ENCODE data around the gene ATP9A. TPM values are rescaled to one million over a fixed set of nuclear protein-coding genes. Genes with fewer than 3 reads are reported as not detected.
"Not testable (repeated sequence)": the region's sequence is repeated elsewhere in the genome, so short reads cannot be mapped to it uniquely, and the experiment has no call there.

Gene ATP9A
- 1 to 10 TPM; 1.1 to 1.3 TPM for total RNA-seq

- DNase-seq (peak; percentile 27), ATAC-seq (ENCODE audit: low read depth) (no peak)
- H3K27me3 Mint-ChIP-seq: peaks cover 51% of the 10 kb centered on the region
- H3K27ac Mint-ChIP-seq: peak within 1 kb of the TSS; percentile 51
- H3K4me3 Mint-ChIP-seq: peak within 1 kb of the TSS; percentile 72
- peaks cover 2% of the 10 kb centered on the region for H3K36me3 Mint-ChIP-seq
- H3K9me3 Mint-ChIP-seq: no peaks in the 10 kb centered on the region
- H3K4me1 Mint-ChIP-seq: peaks cover 3% of the 10 kb centered on the region
- POLR2A ChIA-PET: no interaction called here
These were observed at the start of gene ATP9A for GRCh38 chr20:51767867-51768758. Gene ATP9A (minus strand): TSS chr20:51768390. CDS start chr20:51768369, 21 bp downstream.

DNA sequence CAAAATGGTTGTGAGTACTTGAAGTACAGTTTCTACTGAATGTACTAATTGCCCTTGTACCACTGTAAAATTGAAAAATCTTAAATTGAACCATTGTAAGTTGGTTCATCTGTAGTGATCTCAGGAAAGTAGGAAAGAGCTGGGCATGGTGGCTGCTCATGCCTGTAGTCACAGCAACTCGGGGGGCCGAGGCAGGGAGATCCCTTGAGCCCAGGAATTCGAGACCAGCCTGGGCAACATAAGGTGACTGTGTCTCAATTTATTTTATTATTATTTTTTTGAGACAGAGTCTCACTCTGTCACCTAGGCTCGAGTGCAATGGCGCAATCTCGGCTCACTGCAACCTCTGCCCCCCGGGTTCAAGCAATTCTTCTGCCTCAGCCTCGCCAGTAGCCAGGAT lies 48.7 kb upstream of the ATP9A start:
- DNase-seq; ATAC-seq (ENCODE audit: low read depth); H3K4me1 Mint-ChIP-seq; H3K9me3 Mint-ChIP-seq; H3K27ac Mint-ChIP-seq; H3K36me3 Mint-ChIP-seq; H3K27me3 Mint-ChIP-seq; H3K4me3 Mint-ChIP-seq; POLR2A ChIA-PET: not testable (repeated sequence)

DNA sequence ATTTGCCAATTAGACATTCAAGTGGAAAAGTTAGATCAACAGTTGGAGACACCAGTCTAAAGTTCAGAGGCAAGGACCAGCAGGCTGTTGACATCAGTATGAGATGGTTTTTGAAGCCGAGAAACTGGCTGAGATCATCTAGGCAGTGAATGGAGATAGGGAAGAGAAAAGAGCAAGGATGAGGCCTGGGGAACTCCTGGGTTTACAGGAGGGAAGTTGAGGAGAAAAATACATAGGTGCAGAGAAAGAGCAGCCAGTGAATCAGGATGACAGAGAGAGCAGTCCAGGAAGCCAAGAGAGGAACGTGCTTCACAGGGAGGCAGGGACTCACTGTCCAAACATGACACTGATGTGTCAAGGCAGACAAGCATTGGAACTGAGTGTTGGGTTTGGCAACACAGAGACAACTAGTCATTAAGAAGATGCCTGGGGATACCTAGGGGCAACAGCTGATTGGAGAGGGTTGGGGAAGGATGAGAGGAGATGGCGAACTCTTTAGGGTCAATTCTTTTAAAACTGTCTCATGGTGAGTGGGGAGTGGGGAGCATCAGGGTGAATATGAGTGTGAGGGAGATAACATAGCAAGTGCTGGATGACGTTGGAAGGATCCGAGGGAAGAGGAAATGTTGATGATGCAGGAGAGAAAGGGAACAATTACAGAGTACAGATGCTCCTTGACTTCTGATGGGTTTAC lies 47.3 kb upstream of the ATP9A start:
- H3K27me3 Mint-ChIP-seq: peaks cover 7% of the 10 kb centered on the region
- no peak overlapping the region for H3K27ac Mint-ChIP-seq
- DNase-seq: no peak
- no peaks in the 10 kb centered on the region for H3K36me3 Mint-ChIP-seq
- no peaks in the 10 kb centered on the region for H3K9me3 Mint-ChIP-seq
- POLR2A ChIA-PET: no interaction called here
- H3K4me1 Mint-ChIP-seq: no peaks in the 10 kb centered on the region
- ATAC-seq (ENCODE audit: low read depth): no peak
- no peak overlapping the region for H3K4me3 Mint-ChIP-seq

DNA sequence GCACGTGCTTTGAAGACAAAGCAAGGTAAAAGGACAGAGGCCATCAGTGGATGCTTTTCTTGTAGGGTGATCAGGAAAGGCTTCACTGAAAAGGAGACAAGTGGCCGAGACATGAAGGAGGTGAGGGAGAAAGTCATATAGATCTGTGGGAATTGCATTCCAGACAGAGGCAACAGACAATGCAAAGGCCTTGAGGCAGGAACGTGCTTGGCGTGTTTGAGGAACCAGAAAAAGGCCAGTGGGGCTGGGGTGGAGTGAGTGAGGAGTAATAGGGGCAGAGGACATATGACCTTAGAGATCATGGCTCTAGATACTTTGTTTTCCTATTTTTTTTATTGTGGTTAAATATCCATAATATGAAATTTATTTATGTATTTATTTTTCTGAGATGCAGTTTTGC lies 44.7 kb upstream of the ATP9A start:
- Mint-ChIP-seq H3K4me3 (no peak overlapping the region), H3K27me3 (peaks cover 8% of the 10 kb centered on the region), H3K4me1 (no peaks in the 10 kb centered on the region), H3K9me3 (no peaks in the 10 kb centered on the region), H3K36me3 (no peaks in the 10 kb centered on the region), H3K27ac (no peak overlapping the region)
- POLR2A ChIA-PET: no interaction called here
- no peak for ATAC-seq (ENCODE audit: low read depth)
- no peak for DNase-seq

- Mint-ChIP-seq H3K36me3 (no peaks in the 10 kb centered on the region), H3K27me3 (peaks cover 8% of the 10 kb centered on the region), H3K27ac (no peak overlapping the region), H3K9me3 (no peaks in the 10 kb centered on the region), H3K4me1 (no peaks in the 10 kb centered on the region), H3K4me3 (no peak overlapping the region)
- no peak for DNase-seq
- POLR2A ChIA-PET: no interaction called here
- ATAC-seq (ENCODE audit: low read depth): no peak
These were observed 43.4 kb upstream of the ATP9A start for GRCh38 chr20:51811514-51812128.

- POLR2A ChIA-PET: no interaction called here
- Mint-ChIP-seq H3K4me1 (no peaks in the 10 kb centered on the region), H3K36me3 (no peaks in the 10 kb centered on the region), H3K27me3 (peaks cover 8% of the 10 kb centered on the region), H3K9me3 (no peaks in the 10 kb centered on the region), H3K27ac (no peak overlapping the region), H3K4me3 (no peak overlapping the region)
- no peak for DNase-seq
- no peak for ATAC-seq (ENCODE audit: low read depth)
These were observed 42.8 kb upstream of the ATP9A start for GRCh38 chr20:51811042-51811355.

DNA sequence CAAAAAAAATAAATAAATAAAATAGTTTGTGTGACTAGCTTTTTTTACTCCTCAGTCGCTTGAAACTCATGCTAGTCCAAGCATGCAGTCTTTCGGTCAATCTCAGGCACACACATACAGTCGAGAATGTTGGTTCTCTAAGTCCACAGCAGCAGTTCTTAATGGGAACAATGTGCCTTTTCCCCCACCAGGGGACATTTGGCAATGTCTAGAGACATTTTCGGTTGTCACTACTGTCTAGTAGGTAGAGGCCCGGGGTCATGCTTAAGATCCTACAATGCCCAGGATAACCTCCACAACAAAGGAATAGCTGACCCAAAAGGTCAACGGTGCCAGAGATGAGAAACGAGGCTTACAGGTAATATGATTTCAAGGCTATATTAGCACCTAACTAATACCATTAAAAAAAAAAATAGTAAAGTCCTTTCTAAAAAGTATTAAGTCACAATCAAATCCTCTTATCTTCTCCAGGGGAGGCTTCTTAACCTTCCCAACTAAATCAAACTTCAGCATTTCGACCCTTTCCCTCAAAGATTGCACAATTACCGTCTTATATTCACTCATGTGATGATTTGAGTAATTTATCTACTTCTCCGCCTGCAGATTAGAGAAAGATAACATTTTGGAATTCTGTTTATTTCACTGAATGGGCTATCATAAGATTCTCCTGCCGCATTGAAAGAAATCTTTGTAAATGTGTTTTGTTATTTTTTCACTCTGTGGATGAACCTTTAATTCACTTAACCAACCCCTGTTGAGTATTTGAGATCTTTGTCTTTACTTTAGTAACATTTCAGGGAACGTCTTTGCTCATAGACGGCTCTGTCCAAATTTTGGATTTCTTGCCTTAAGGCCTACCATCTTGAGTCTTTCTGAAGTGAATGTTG lies 42.2 kb upstream of the ATP9A start:
- peaks cover 8% of the 10 kb centered on the region for H3K27me3 Mint-ChIP-seq
- H3K9me3 Mint-ChIP-seq: no peaks in the 10 kb centered on the region
- ATAC-seq (ENCODE audit: low read depth) (no peak), DNase-seq (no peak)
- no peak overlapping the region for H3K4me3 Mint-ChIP-seq
- POLR2A ChIA-PET: no interaction called here
- no peaks in the 10 kb centered on the region for H3K4me1 Mint-ChIP-seq
- no peak overlapping the region for H3K27ac Mint-ChIP-seq
- H3K36me3 Mint-ChIP-seq: no peaks in the 10 kb centered on the region

GRCh38 chr20:51807720-51808250 lies 39.6 kb upstream of the ATP9A start:
- Mint-ChIP-seq H3K27me3 (peaks cover 20% of the 10 kb centered on the region), H3K36me3 (no peaks in the 10 kb centered on the region), H3K9me3 (no peaks in the 10 kb centered on the region), H3K4me3 (no peak overlapping the region), H3K27ac (no peak overlapping the region), H3K4me1 (no peaks in the 10 kb centered on the region)
- POLR2A ChIA-PET: no interaction called here
- ATAC-seq (ENCODE audit: low read depth) (no peak), DNase-seq (no peak)

DNA sequence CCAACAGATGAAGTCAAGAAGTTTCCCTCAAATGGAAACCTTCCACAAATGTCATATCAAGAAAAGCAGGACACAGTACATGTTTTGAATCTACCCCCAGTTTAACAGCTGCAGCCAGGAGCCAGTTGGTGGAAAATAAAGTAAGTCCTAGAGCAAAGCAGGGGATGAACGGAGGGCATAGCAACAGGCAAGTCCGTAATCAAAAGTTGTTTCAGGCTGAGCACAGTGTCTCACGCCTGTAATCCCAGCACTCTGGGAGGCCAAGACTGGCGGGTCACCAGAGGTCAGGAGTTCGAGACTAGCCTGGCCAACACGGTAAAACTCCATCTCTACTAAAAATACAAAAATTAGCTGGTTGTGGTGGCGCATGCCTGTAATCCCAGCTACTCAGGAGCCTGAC lies 36.6 kb upstream of the ATP9A start:
- POLR2A ChIA-PET: no interaction called here
- Mint-ChIP-seq H3K36me3 (no peaks in the 10 kb centered on the region), H3K9me3 (no peaks in the 10 kb centered on the region), H3K27me3 (peaks cover 40% of the 10 kb centered on the region), H3K4me1 (peaks cover 5% of the 10 kb centered on the region), H3K4me3 (no peak overlapping the region), H3K27ac (no peak overlapping the region)
- DNase-seq (no peak), ATAC-seq (ENCODE audit: low read depth) (no peak)

DNA sequence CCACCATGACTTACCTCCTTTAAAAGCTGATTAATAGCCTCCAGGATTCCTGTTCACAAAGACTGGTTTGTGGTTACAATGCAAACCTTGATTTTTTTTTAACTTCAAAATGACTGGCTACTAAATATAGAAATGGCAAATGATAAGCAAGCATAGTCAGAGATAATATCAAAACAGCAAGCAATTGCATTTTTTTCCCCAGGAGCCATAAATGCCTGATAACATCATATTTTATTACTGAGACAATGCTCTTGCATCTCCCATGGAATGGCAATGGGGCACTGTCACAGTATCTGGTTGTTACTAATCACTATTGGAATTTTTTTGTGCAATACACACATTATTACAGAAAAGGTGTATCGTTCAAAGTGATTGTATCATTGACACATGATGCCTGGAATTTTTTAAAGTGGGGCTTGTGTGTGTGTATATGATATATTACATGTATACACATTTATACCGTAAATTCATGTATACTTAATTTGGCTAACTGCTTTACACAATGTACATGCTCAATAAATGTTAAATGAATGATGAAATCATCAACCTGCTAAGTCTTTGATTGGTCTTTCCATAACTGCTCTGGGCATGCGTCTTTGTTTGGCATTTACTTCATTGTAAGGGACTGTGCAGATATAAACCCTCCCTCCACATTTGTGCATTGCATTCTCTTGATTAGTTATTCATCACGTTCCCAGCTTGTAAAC lies 35.1 kb upstream of the ATP9A start:
- POLR2A ChIA-PET: no interaction called here
- ATAC-seq (ENCODE audit: low read depth) (no peak), DNase-seq (no peak)
- peaks cover 54% of the 10 kb centered on the region for H3K27me3 Mint-ChIP-seq
- H3K36me3 Mint-ChIP-seq: no peaks in the 10 kb centered on the region
- H3K9me3 Mint-ChIP-seq: no peaks in the 10 kb centered on the region
- no peak overlapping the region for H3K27ac Mint-ChIP-seq
- no peak overlapping the region for H3K4me3 Mint-ChIP-seq
- peaks cover 5% of the 10 kb centered on the region for H3K4me1 Mint-ChIP-seq

GRCh38 chr20:51802170-51802751 lies 34.1 kb upstream of the ATP9A start, which contains the start of gene SALL4:
Gene SALL4 (minus strand): TSS chr20:51802521. CDS start chr20:51802408, 113 bp downstream.
- POLR2A ChIA-PET: no interaction called here
- no peak for ATAC-seq (ENCODE audit: low read depth)
- no peaks in the 10 kb centered on the region for H3K36me3 Mint-ChIP-seq
- peaks cover 63% of the 10 kb centered on the region for H3K27me3 Mint-ChIP-seq
- H3K4me3 Mint-ChIP-seq: no peak within 1 kb of the TSS
- H3K9me3 Mint-ChIP-seq: no peaks in the 10 kb centered on the region
- peaks cover 5% of the 10 kb centered on the region for H3K4me1 Mint-ChIP-seq
- no peak for DNase-seq
- no peak within 1 kb of the TSS for H3K27ac Mint-ChIP-seq

DNA sequence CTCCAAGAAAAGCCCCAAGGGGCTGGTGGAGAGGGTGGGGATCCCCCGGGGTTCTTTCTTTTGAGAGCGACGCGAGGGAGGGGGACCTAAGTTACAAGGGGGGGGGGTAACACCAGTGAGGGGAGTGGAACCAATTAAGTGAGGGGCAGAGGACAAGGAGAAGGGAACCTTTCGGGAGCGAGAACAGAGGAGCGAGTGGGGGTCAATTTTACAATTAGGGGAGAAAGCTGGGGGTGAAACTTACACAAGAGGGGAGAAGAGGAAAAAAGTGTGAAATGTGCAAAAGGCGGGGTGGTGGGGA lies 33.6 kb upstream of the ATP9A start:
- H3K9me3 Mint-ChIP-seq: no peaks in the 10 kb centered on the region
- no peak overlapping the region for H3K27ac Mint-ChIP-seq
- no peak for ATAC-seq (ENCODE audit: low read depth)
- no peak overlapping the region for H3K4me3 Mint-ChIP-seq
- peaks cover 66% of the 10 kb centered on the region for H3K27me3 Mint-ChIP-seq
- DNase-seq: no peak
- H3K36me3 Mint-ChIP-seq: no peaks in the 10 kb centered on the region
- POLR2A ChIA-PET: no interaction called here
- peaks cover 5% of the 10 kb centered on the region for H3K4me1 Mint-ChIP-seq
